GM12874 (cell line): ENCODE data around the gene FLOT2.

ENCODE experiments used
- TF ChIP-seq, protein P1 (sequence below): IDR thresholded peaks from 2 replicates; pipeline ENCODE4 v1.5.1; 2011; ENCODE audit warnings: low read depth, mild to moderate bottlenecking, control low read depth, low read length, moderate library complexity; ENCODE audit not compliant: insufficient read depth

FLOT2 gene

DNA sequence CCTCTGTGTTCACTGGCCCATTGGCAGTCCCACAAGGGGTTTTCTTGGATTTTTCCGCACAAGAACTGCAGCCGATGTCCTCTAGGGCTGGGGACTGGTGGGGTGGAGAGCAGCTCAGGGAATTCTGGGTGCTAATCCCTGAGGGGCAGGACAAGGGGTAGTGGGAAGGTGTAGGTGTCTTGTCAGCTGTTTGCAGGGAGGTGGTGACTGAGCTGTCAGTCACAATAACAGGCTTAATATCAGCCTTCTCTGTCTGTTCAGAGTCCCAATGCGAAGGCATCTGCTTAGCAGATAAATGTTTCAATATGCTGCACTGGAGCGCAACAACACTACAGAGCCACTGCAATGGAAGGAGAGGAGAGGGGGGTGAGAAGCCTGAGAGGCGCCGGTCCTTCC lies 15.4 kb upstream of the FLOT2 start:
- TF ChIP-seq, protein P1, sequence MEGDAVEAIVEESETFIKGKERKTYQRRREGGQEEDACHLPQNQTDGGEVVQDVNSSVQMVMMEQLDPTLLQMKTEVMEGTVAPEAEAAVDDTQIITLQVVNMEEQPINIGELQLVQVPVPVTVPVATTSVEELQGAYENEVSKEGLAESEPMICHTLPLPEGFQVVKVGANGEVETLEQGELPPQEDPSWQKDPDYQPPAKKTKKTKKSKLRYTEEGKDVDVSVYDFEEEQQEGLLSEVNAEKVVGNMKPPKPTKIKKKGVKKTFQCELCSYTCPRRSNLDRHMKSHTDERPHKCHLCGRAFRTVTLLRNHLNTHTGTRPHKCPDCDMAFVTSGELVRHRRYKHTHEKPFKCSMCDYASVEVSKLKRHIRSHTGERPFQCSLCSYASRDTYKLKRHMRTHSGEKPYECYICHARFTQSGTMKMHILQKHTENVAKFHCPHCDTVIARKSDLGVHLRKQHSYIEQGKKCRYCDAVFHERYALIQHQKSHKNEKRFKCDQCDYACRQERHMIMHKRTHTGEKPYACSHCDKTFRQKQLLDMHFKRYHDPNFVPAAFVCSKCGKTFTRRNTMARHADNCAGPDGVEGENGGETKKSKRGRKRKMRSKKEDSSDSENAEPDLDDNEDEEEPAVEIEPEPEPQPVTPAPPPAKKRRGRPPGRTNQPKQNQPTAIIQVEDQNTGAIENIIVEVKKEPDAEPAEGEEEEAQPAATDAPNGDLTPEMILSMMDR = no peak

DNA sequence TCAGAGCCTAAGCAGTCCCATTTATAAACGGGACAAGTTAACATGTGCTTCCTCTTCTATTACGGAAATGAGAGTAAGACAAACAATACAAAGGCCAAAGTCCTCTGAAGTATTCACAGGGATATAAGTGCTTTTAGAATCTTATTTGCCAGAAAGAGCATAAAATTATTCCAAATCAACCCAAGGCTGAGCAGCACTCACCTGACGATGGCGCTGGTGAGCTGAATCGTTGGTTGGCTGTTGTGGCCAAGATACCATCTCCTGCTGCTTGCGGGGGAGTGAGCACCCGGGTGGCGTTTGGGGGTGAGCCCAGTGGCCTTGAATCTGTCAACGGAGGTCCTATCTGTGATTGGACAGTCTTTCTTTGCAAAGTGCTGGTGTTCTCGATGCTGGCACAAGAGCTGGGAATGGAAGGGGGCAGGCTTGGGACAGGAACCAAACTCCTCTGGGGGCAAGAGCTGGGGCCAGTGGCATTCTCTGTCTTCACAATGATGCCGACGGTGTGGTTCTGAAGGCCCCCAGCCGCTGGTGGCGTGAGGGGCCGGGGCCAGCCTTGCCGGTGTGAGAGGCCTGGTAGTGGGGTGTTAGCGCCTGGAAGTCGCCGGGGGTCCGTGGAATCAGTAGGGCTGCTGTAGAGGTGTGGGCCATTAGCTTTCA lies 14.9 kb upstream of the FLOT2 start:
- TF ChIP-seq, protein P1 = 0 out of 2 replicates have a peak, but pooled peaks have one; percentile 16

DNA sequence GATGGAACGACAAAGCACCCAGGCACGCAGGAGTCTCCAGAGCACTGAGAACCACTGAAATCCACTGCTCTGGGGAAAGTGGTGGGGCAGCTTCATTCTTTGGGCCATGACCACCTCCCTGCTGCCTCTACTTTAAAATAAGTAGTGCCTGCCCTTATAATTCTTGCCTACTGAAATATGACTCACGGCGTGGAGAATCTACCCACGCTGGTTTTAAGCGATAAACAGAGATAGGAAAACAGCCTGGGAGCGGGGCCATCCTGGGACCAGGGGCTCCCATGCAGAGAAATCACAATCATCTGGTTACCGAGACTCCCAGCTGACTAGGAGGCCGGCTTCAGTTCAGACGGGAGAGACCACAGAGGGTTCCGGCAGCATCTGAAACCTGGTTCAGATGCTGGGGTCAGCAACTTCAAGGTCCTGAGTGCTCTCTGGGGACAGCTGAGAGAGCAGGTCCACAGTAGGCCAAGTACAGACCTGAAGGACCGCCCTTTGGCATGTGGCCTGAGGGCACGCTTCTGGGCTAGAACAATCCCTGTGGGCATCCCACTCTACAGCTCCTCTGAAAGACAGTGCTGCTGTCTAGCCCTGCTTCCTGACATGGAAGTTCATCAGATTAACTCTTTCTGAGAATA lies 14.0 kb upstream of the FLOT2 start:
- TF ChIP-seq, protein P1 = no peak

DNA sequence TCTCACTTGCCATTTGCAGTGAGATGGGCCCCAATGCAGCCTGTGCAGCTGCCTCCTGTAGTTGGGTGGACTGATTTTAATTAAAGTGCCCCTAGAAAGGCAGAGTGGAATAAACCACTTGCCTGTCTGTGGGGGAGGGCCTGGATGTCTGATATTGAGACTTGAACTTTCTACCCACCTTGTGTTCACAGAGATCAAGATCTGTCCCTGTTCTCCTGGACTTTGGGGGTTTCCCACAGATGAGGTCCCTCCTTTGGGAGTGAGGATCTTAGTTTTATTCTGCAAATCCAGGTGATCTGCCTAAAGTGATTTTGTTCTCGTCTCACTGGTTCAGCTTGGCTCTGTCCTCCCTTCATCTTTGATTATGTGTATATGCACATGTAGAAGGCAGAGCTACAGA lies 13.0 kb upstream of the FLOT2 start:
- TF ChIP-seq, protein P1 = no peak

DNA sequence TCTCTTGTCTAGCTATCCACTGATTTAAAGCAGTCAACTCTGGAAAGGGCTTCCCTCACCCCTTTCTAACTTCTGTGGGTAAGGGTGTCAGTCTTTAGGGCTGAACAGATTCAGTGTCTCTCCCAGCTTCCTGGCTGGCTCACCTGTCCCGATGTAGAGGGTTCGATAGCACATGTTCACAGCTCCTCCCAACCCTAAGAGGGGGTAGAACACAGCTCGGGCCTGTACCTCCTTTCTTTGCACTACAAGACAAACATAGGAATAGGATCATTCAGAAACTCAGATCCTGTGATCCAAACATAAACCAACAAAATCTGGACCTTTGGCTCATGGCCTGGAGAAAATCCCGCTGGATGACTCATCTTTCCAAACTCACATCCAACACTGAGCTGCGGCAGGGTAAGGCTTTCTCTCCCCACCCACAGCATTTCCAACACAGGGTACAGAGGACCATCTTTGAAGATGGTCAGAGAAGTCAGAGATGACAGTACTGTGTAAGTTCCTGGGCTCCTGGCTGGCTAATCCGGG lies 11.2 kb upstream of the FLOT2 start:
- TF ChIP-seq, protein P1 = no peak

DNA sequence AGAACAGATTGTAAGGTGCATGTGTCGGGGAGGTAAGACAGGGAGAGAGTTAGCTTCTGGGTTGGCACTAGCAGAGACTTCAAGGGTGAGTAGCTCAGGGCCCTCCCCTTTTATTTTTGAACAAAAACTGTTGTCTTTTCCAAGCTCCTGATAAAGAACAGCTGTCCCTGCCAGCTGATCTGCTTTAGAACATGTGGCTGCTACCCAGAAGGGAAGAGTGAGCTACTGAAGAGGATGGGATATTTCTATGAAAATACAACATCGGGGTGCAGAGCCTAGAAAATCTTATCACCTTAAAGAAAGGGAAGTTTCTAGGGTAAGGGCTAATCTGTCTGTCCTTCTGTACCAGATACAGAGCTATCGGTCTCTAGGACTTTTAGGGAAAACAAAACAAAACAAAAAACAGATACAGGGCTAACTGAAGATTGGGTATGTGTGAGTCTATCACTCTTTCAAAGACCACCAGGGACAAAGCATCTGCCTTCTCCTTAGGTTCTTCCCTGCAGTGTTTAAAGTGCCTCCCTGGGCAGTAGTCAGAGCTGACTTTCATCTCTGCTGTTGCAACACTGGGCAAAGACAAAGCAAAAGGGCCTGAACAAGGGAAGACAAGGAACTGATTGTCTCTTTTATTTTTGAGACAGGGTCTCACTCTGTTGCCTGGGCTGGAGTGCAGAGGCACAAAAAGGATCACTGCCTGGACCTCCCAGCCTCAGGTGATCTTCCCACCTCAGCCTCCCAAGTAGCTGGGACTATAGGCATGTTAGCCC lies 10.4 kb upstream of the FLOT2 start:
- TF ChIP-seq, protein P1 = no peak

DNA sequence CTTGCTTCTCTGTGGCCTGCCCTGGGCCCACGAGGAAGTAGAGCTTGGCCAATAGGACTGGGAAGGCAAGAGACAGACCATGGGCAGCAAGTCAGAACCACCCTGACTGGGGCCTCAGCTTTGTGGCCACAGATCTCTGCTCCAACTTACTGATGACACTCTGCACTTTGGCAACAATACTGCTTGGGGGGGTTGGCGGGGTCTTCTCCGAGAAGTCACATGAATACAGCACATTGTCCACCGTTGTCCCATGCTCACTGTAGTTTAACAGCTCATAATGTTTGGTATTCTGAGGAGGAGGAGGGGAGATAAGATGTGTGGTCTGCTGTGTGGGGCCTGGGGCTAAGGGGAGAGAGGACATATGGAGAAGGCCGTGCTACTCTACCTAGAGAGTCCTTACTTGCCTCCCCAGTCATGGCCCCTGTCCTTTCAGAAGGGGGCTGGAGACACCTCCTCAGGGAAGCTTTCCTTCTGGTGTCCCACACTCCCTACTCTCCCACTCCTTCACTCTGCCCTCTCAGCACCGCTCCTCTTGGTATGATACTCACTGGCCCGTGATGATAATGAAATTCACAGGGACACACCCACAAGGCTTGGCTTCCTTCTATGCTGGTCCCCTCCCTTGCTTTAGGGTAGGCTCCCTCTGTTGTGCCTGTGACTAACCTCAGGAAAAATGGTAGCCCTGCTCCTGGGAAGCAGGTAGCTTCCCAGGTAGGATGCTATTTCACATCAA lies 9.3 kb upstream of the FLOT2 start:
- TF ChIP-seq, protein P1 = no peak
